GM18907 (cell line): ENCODE measurements around the gene CDHR1.

Experiments used
- ATAC-seq: cut with Tn5 transposase; IDR thresholded peaks from one replicate; pipeline ENCODE4 v1.9.1; 2021; ENCODE audit warnings: mild to moderate bottlenecking, moderate library complexity; ENCODE audit not compliant: unreplicated experiment

Gene CDHR1

DNA sequence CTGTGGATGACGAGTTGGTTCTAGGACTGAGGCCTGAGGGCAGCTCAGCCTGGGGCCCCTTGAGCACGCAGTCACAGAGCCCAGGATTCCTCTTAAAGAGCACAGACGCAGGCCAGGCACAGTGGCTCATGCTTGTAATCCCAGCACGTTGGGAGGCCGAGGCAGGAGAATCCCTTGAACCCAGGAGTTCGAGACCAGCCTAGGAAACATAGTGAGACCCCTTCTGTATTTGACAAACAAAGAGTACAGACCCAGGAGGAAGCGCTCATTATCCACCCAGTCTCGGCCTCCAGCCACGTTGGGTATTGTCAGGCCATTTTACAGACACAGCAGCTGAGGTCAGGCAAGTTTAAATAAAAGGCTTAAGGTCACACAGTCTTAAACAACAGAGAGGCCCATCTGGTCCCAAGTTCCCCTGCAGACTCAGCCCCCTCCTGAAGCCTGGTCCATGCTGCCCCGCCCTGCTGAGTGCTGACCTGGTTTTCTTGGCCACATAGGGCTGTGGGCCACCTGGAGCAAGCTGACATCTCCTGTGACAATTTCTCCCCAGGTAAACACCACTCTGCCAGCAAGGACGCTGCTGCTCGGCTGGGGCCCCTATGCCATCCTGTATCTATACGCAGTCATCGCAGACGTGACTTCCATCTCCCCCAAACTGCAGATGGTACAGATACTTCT is 63.1 kb downstream of the CDHR1 start:
- no peak for ATAC-seq

DNA sequence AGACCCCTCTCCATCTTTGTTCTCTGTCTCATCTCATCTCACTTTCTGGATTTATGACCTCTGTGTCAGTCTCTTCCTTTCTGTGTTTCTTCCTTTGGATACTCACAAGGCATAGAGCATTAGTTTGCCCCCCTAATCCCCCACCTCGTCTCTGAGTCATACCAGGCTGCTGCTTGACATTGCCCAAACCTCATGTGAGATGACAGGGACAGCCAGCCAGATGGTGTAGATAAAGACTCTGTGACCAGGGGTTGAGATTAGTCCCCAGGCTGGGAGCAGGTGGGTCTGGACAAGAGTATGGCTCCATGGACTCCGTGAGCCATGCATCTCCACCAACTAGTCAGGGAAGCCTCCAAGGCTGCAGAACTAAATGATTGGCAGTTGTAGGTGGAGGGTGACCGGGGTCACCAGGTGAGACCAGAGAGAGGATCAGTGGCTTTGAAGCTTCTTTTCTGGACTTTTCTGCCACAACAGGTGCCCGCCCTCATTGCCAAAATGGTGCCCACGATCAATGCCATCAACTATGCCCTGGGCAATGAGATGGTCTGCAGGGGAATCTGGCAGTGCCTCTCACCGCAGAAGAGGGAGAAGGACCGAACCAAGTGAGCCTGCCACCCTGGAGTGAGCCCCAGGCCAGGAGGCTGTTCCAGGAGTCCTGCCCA is 63.8 kb downstream of the CDHR1 start:
- ATAC-seq = no peak

DNA sequence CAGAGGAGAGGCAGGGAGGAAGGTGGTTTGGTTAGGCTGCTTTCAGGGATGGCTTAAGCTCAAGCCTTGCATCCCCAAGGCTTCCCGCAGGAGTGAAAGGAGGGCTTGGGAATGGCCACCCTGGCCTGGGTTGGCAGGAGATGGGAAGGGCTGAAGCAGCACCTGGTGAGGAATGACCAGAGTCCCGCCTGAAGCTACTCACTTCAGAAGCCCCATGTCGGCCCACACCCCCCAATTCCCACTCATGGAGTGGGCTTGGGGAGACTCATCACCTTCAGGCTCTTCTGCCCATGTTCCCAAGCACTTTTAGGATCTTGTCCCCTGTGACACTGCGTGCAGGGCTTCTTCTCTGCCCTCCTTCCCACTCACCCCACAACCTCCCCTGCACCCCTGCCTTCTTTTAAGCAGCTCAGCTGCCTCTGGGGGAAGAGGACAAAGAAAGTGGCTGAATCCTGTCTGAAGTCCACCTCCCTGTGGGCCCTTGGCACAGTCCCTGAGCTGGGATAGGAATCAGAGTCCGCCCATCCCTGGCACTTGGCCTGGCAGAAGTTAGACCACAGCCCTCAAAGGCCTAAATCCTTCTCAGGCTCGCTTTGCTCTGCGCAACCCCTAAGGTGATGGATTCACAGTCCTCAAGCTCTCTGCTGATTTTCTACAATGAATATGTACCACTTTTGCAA is 67.0 kb downstream of the CDHR1 start:
- no peak for ATAC-seq

DNA sequence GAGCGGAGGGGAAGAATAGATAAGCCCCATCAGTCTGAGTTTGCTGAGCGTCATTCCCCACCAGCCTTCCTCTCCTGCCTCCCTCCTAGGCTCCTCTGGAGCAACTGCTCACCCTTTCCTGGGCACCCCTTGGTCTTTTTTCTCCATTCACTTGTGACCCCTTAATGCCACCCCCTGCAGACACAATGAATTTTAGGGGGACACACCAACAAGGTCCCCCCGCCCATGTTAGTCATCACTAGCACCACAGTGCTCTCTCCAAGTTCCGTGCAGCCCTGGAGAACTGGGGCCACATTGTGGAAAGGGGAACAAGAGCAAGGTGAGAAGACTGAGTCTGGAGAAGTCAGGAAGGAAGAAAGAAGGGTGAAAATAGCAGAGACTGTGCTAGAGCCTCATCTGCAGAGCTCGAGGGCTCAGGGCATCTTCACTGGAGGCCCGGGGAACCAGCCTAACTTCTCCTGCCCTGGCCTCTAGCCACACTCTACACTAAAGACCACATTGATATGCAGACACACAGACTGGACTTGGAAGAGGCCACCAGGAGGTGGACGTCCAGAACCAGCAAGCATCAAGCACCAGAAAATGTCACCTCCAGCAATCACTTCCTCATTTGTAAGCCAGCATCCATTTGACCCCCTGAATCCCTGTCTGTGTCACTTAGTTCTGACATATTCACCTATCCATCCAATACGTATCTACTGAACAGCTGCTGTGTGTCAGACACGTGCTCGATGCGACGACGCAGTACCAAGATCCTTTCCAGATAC is 68.0 kb downstream of the CDHR1 start:
- no peak for ATAC-seq

DNA sequence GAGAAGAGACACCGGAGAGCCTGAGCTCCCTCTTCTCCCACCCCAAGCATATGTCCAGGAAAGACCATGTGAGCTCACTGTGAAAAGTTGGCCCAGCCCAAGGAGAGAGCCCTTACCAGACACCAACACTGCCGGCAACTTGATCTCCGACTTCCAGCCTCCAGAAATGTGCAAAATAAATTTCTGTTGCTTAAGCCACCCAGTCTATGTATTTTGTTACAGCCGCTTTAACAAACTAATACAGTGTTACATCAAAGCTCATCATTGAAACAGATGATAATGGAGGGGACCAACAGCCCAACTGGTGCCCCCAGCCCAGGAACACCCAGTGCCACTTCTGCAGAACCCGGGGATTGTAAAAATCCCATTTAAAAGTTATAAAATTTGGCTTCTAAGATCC is 69.4 kb downstream of the CDHR1 start:
- no peak for ATAC-seq

DNA sequence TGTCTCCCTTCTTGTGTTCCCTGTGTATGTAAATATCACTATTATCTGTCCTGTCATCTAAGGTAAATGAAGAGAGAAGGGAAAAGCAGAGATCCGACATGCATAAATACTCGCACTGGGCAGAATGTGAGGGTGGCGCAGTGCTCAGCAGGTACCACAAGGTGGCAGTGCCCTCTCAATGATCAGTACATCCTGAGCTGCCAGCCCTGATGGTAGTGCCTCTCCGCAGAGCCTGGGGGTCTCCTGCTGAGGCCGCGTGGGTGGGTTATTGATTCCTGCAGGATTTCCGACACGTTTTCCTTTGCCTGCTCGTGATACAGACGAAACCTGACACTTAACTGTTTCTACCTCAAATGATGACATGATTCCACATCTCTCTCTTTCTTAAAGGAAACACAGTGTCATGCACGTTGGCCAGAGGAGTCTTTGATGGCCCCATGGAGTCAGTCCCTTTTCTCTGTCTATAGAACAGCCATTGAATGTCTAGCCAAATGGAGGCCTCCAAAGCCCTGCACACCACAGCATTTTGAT is 70.3 kb downstream of the CDHR1 start:
- peak; percentile 97 for ATAC-seq

DNA sequence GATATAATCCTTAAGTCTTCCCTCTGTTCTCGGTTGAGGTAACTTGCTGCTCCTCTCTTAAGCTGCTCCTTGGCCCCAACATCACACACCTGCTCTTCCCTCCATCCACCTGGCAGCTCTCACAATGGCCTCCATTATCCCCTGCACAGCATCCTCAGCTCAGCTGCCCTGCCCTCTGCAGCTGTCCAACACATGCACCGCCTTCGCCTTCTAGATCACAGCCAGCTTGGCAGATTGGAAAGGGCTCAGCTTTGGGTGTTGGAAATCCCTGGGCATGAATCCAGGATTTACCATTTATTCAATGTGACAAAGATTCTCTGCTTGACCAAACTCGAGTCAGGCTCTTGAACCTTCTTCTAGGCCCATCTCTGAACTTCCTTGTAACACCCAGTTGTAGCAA is 71.1 kb downstream of the CDHR1 start:
- no peak for ATAC-seq

DNA sequence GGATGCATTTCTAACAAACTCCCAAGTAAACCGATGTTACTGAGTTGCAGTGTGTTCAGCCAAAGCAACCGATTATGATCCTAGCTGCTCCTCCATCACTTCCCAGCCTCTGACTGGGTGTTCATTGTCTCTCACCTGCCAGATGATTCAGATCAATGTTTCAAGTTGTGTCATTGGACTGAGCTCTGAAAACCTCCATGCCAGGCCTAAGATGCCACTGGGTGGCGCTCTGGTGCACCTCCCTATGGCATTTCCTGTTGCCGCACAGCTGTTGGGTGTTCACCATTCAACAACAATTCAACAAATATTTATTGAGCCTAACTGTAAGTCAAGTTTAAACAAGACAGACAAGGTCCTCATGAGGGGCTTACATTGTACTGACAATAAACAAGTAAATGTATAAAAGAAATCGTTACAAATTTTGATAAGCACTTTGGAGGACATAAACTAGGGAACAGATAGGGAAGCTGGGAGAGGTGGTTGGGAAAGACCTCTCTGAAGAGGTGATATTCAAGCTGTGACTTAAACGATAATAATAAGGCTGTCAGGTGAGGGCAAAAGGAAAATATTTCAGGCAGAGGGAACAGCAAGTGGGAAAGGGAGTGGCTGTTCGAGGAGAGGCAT is 73.3 kb downstream of the CDHR1 start:
- peak; percentile 52 for ATAC-seq

DNA sequence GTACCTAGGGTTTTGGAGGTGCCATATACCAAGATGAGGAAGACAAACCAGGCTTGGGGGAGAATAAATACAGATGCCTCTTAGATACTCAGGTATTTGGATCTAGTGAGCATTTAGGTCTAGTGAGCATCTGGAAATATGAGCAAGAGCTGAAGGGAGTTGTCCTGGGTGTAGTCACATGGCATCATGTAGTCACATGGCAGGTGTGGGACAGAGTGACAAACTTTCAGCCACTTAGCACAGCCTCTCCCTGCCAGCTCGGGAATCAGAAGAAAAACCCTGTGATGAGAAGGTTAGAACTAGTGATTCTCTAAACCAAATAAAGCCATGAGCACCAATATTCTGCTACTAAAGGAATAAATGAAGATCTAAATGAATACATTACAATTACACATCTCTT is 74.8 kb downstream of the CDHR1 start:
- no peak for ATAC-seq
